Stimulated activated CD8-positive, alpha-beta memory T cell treated with anti-CD3 and anti-CD28 coated beads, Interleukin-15, amount 100 ng/mL, for 48 hours (primary cell): Measurements from ENCODE around the gene MSL1.

ENCODE experiments used
- DNase-seq, 2 donors: peaks; one replicate each; pipeline ENCODE4 v3.0.0-alpha.2; 2020; ENCODE audit warnings: low read depth in 2 of 2

Gene MSL1

GRCh38 chr17:40121181-40122135, at the start of gene MSL1:
Gene MSL1 (plus strand): TSS chr17:40121971. CDS start chr17:40122613, 642 bp downstream.
- DNase-seq: peak; percentile 77 to 80

GRCh38 chr17:40072040-40072734, 49.6 kb upstream of the MSL1 start:
- DNase-seq: no peak

GRCh38 chr17:40072735-40073346, 48.9 kb upstream of the MSL1 start:
- no peak for DNase-seq

- no peak for DNase-seq
Measured at GRCh38 chr17:40073454-40074174, 48.2 kb upstream of the MSL1 start.

GRCh38 chr17:40074175-40074512, 47.6 kb upstream of the MSL1 start:
- no peak for DNase-seq

GRCh38 chr17:40074871-40075200, 46.9 kb upstream of the MSL1 start:
- no peak for DNase-seq

GRCh38 chr17:40075201-40075941, 46.4 kb upstream of the MSL1 start:
- DNase-seq: no peak

GRCh38 chr17:40075942-40076498, 45.8 kb upstream of the MSL1 start:
- DNase-seq: no peak

- no peak for DNase-seq
Measured at GRCh38 chr17:40076591-40076990, 45.2 kb upstream of the MSL1 start.

- DNase-seq: no peak
Measured at GRCh38 chr17:40079545-40079944, 42.2 kb upstream of the MSL1 start.

GRCh38 chr17:40084477-40084876, 37.3 kb upstream of the MSL1 start:
- DNase-seq: no peak

GRCh38 chr17:40086150-40087044, 35.4 kb upstream of the MSL1 start:
- no peak for DNase-seq

- no peak for DNase-seq
Measured at GRCh38 chr17:40087049-40087794, 34.5 kb upstream of the MSL1 start.

GRCh38 chr17:40087903-40088718, 33.7 kb upstream of the MSL1 start:
- DNase-seq: no peak

- DNase-seq: no peak
Measured at GRCh38 chr17:40089077-40089895, 32.5 kb upstream of the MSL1 start.

- DNase-seq: no peak
Measured at GRCh38 chr17:40090237-40091119, 31.3 kb upstream of the MSL1 start.
